Ovary (tissue), 9 donors: ENCODE data around the gene RALBP1. TPM values are rescaled to one million over a fixed set of nuclear protein-coding genes. Genes with fewer than 3 reads are reported as not detected.

Source experiments
- DNase-seq, 5 donors: peaks; one replicate each; pipeline ENCODE4 v3.0.0-alpha.2; 2019 to 2020
- H3K27ac ChIP-seq, 2 donors: fragments of 200-600 bp; one replicate each; pipeline versions ENCODE4 v1.5.1 to v1.8.0; 2019 to 2022
- H3K27me3 ChIP-seq: fragments of 200-600 bp; one replicate; pipeline ENCODE4 v1.8.0; 2022
- H3K36me3 ChIP-seq: fragments of 200-600 bp; sonication (generic); one replicate; pipeline ENCODE4 v1.5.1; 2019
- H3K4me1 ChIP-seq: one replicate; pipeline ENCODE4 v1.8.1; 2013; ENCODE audit warnings: mild to moderate bottlenecking, moderate library complexity; ENCODE audit not compliant: insufficient read depth
- H3K4me3 ChIP-seq: fragments of 200-600 bp; sonication (generic); one replicate; pipeline ENCODE4 v1.5.1; 2017
- H3K9me3 ChIP-seq, 2 donors: fragments of 200-600 bp in 1 of 2; sonication (generic) in 1 of 2; one replicate each; pipeline versions ENCODE4 v1.5.1 to v1.8.1; 2013 to 2019; ENCODE audit warnings: mild to moderate bottlenecking in 1 of 2, moderate library complexity in 1 of 2
- CTCF ChIP-seq, 3 donors: fragments of 450-650 bp in 2 of 3; fragments of 200-600 bp in 1 of 3; IDR thresholded peaks; one replicate each; pipeline versions ENCODE4 v1.5.1 to v1.8.0; 2016 to 2022; ENCODE audit warnings: antibody characterized with exemption in 3 of 3, mild to moderate bottlenecking in 1 of 3
- EP300 ChIP-seq: sonication (generic); formaldehyde crosslinking; IDR thresholded peaks from one replicate; pipeline ENCODE4 v1.6.1; 2017; ENCODE audit warnings: antibody characterized with exemption
- POLR2A ChIP-seq: fragments of 450-650 bp; IDR thresholded peaks from one replicate; pipeline ENCODE4 v1.6.1; 2017; ENCODE audit warnings: antibody characterized with exemption, mild to moderate bottlenecking, moderate library complexity
- WGBS, 3 donors: extraction: QIAGEN DNeasy Blood & Tissue Kit in 1 of 3; methylation state at CpG; one replicate each; pipeline versions ENCODE4 v1.1.5 to v1.1.7; 2013 to 2017; 5-methylcytosine and 5-hydroxymethylcytosine counted together
- intact Hi-C, 4 donors: fragments of 100-400 bp; cut with DNase I; formaldehyde crosslinking; loops; one replicate each; pipeline versions ENCODE4 v1.11.0 to v1.15.1; 2022 to 2023
- polyA plus RNA-seq, 2 donors: library from polyadenylated mRNA; stranded (reverse); fragments of 200-250 nt in 1 of 2; fragments of 350-450 nt in 1 of 2; fragmentation: Illumina TruSeq in 1 of 2; extraction: RNeasy Lipid Tissue Mini Kit (QIAGEN cat#74804) in 1 of 2; gene quantifications; one replicate each; pipeline ENCODE4 v1.2.3, GENCODE V29; 2013 to 2014
- total RNA-seq, 7 donors: library from RNA; depleted of rRNA in 2 of 7; stranded (reverse); fragments of >200 nt in 2 of 7; fragmentation: NEBNext Ultra II Directional in 3 of 7; extraction: Animal tissue kit (Norgen Biotek cat#: 25700) in 3 of 7; gene quantifications; one replicate each; pipeline versions ENCODE4 v1.1.0 to v1.2.4, GENCODE V29; 2016 to 2023
- donor health status: DM: no; HTN: no; CAD: no; lungs with moderate emphysema.
- donor health status: DM: no; HTN: no; CAD: no.
- donor health status: Bipolar disorder and iron deficiency.
- donor health status: DM: yes; HTN: yes; CAD: no.
- donor health status: DM: no; HTN: no; CAD: no.
- donor health status: DM: yes; HTN: yes; CAD: no.

RALBP1 gene
- total and polyA plus RNA-seq, 9 donors = 24.7 to 66.3 (median 42.1) TPM

- Histone ChIP-seq H3K27me3 (no peaks in the 10 kb centered on the region), H3K4me1 (peaks cover 4% of the 10 kb centered on the region), H3K27ac (no peak overlapping the region), H3K4me3 (no peak overlapping the region), H3K36me3 (no peaks in the 10 kb centered on the region), H3K9me3 (no peaks in the 10 kb centered on the region)
- WGBS, 3 donors = 76 to 82% (median 82%) methylated on average over 7 of the region's 7 CpGs
- DNase-seq = no peak
- TF ChIP-seq CTCF (IDR thresholded peaks at IDR 0.05) (no peak), POLR2A (no peak), EP300 (no peak)
- intact Hi-C loops = no loop called here
These were observed 46.5 kb downstream of the RALBP1 start for GRCh38 chr18:9521770-9522169.

GRCh38 chr18:9522952-9523351 lies 47.6 kb downstream of the RALBP1 start:
- no peaks in the 10 kb centered on the region for H3K27me3 ChIP-seq
- TF ChIP-seq EP300 (no peak), CTCF (IDR thresholded peaks at IDR 0.05) (no peak)
- 81 to 96% (median 90%) methylated on average over 6 of the region's 6 CpGs for WGBS, 3 donors
- H3K36me3 ChIP-seq = no peaks in the 10 kb centered on the region
- no peak for DNase-seq
- H3K4me3 ChIP-seq = no peak overlapping the region
- no peak overlapping the region for H3K27ac ChIP-seq
- intact Hi-C loops = no loop called here
- no peaks in the 10 kb centered on the region for H3K9me3 ChIP-seq
- H3K4me1 ChIP-seq = peaks cover 4% of the 10 kb centered on the region

- Histone ChIP-seq H3K27ac (no peak overlapping the region), H3K4me1 (peaks cover 4% of the 10 kb centered on the region), H3K9me3 (no peaks in the 10 kb centered on the region), H3K4me3 (no peak overlapping the region), H3K27me3 (no peaks in the 10 kb centered on the region), H3K36me3 (no peaks in the 10 kb centered on the region)
- intact Hi-C loops = no loop called here
- no peak for TF ChIP-seq POLR2A
- no peak for TF ChIP-seq EP300
- no peak for TF ChIP-seq CTCF (IDR thresholded peaks at IDR 0.05)
- DNase-seq = no peak
These were observed 51.1 kb downstream of the RALBP1 start for GRCh38 chr18:9526458-9526857.

- no peaks in the 10 kb centered on the region for H3K27me3 ChIP-seq
- H3K27ac ChIP-seq = no peak overlapping the region
- DNase-seq = no peak
- H3K9me3 ChIP-seq = no peaks in the 10 kb centered on the region
- H3K4me3 ChIP-seq = no peak overlapping the region
- peaks cover 2% of the 10 kb centered on the region for H3K4me1 ChIP-seq
- no peak for TF ChIP-seq EP300
- no peak for TF ChIP-seq CTCF (IDR thresholded peaks at IDR 0.05)
- no peak for TF ChIP-seq POLR2A
- intact Hi-C loops = no loop called here
- WGBS, 3 donors = 93 to 97% (median 95%) methylated on average over 6 of the region's 6 CpGs
- H3K36me3 ChIP-seq = no peaks in the 10 kb centered on the region
These were observed 55.1 kb downstream of the RALBP1 start for GRCh38 chr18:9530226-9531009.
